Cardiac muscle cell (in vitro differentiated cells and primary cell): ENCODE data around the gene FKBP8. TPM values are rescaled to one million over a fixed set of nuclear protein-coding genes. Genes with fewer than 3 reads are reported as not detected.

Experiments used
- DNase-seq, 2 donors: peaks; one replicate each; pipeline versions ENCODE4 v3.0.0 to v3.0.0-alpha.2; 2010 to 2017; ENCODE audit warnings: low read depth in 1 of 2, low spot score in 1 of 2
- H3K27ac ChIP-seq: fragments of 200-600 bp; sonication (generic); 2 replicates; pipeline ENCODE4 v1.5.1; 2016
- H3K27me3 ChIP-seq: fragments of 200-600 bp; sonication (generic); 2 replicates; pipeline ENCODE4 v1.6.0; 2016; ENCODE audit warnings: control low read depth
- H3K36me3 ChIP-seq: fragments of 200-600 bp; sonication (generic); 2 replicates; pipeline ENCODE4 v1.5.1; 2016; ENCODE audit warnings: control low read depth
- H3K4me1 ChIP-seq: fragments of 200-600 bp; sonication (generic); 2 replicates; pipeline ENCODE4 v1.8.1; 2017; ENCODE audit warnings: low read depth, mild to moderate bottlenecking, mixed run types
- H3K4me3 ChIP-seq: fragments of 200-600 bp; sonication (generic); 2 replicates; pipeline ENCODE4 v1.5.1; 2016; ENCODE audit warnings: mild to moderate bottlenecking
- H3K9me3 ChIP-seq: fragments of 200-600 bp; sonication (generic); 2 replicates; pipeline ENCODE4 v1.5.1; 2017; ENCODE audit warnings: low read depth, mild to moderate bottlenecking, control low read depth
- CTCF ChIP-seq: IDR thresholded peaks from 2 replicates; pipeline ENCODE4 v1.5.1; 2012; ENCODE audit warnings: low read depth, mild to moderate bottlenecking, low read length
- polyA plus RNA-seq: library from polyadenylated mRNA; unstranded; fragments of >200 nt; fragmentation: Nextera tagmentation; extraction: Ambion mirVana; gene quantifications from 2 replicates; pipeline ENCODE4 v1.2.1, GENCODE V29; 2016
- total RNA-seq: library from RNA; depleted of rRNA; stranded (reverse); fragments of >200 nt; gene quantifications from 2 replicates; pipeline ENCODE4 v1.2.3, GENCODE V29; 2016

FKBP8 gene
- total and polyA plus RNA-seq, 2 experiments from 2014 or later = 398 to 568 TPM

- no peaks in the 10 kb centered on the region for H3K36me3 ChIP-seq
- no peak for TF ChIP-seq CTCF
- peaks cover 51% of the 10 kb centered on the region for H3K4me1 ChIP-seq
- H3K9me3 ChIP-seq = no peaks in the 10 kb centered on the region
- DNase-seq = peak; percentile 20 to 74
- H3K27ac ChIP-seq = peak overlapping the region; percentile 88
- no peaks in the 10 kb centered on the region for H3K27me3 ChIP-seq
- no peak overlapping the region for H3K4me3 ChIP-seq
Observed at GRCh38 chr19:18513868-18514267, 29.5 kb downstream of the FKBP8 start.

- no peaks in the 10 kb centered on the region for H3K27me3 ChIP-seq
- TF ChIP-seq CTCF = no peak
- no peak overlapping the region for H3K4me3 ChIP-seq
- H3K27ac ChIP-seq = peak overlapping the region; percentile 85
- H3K36me3 ChIP-seq = no peaks in the 10 kb centered on the region
- H3K9me3 ChIP-seq = no peaks in the 10 kb centered on the region
- no peak for DNase-seq
- H3K4me1 ChIP-seq = peaks cover 63% of the 10 kb centered on the region
Observed at GRCh38 chr19:18510216-18510615, 33.2 kb downstream of the FKBP8 start.

- Histone ChIP-seq H3K27me3 (no peaks in the 10 kb centered on the region), H3K27ac (peak overlapping the region; percentile 85), H3K9me3 (no peaks in the 10 kb centered on the region), H3K4me1 (peaks cover 62% of the 10 kb centered on the region), H3K4me3 (no peak overlapping the region), H3K36me3 (no peaks in the 10 kb centered on the region)
- DNase-seq = no peak
- TF ChIP-seq CTCF = no peak
Observed at GRCh38 chr19:18508585-18508984, 34.8 kb downstream of the FKBP8 start.

GRCh38 chr19:18507727-18508440, 35.5 kb downstream of the FKBP8 start:
- H3K27ac ChIP-seq = peak overlapping the region; percentile 85
- no peak for DNase-seq

GRCh38 chr19:18507021-18507726, 36.2 kb downstream of the FKBP8 start:
- no peaks in the 10 kb centered on the region for H3K9me3 ChIP-seq
- DNase-seq = no peak
- peak overlapping the region; percentile 85 for H3K27ac ChIP-seq
- no peaks in the 10 kb centered on the region for H3K36me3 ChIP-seq
- no peak for TF ChIP-seq CTCF
- H3K4me3 ChIP-seq = no peak overlapping the region
- H3K27me3 ChIP-seq = no peaks in the 10 kb centered on the region
- peaks cover 54% of the 10 kb centered on the region for H3K4me1 ChIP-seq

More at GRCh38 chr19:18507727-18508440, 35.5 kb downstream of the FKBP8 start:
- H3K27me3 ChIP-seq = no peaks in the 10 kb centered on the region
- H3K4me3 ChIP-seq = no peak overlapping the region
- H3K4me1 ChIP-seq = peaks cover 57% of the 10 kb centered on the region
- H3K9me3 ChIP-seq = no peaks in the 10 kb centered on the region
- H3K36me3 ChIP-seq = no peaks in the 10 kb centered on the region
- TF ChIP-seq CTCF = no peak
